GM12874 (cell line): Measurements from ENCODE around the gene CPVL.

Experiments
- CTCF ChIP-seq: IDR thresholded peaks from 2 replicates; pipeline ENCODE4 v1.5.1; 2011; ENCODE audit warnings: low read depth, mild to moderate bottlenecking, control low read depth, low read length, moderate library complexity; ENCODE audit not compliant: insufficient read depth

Gene CPVL

GRCh38 chr7:29131678-29132077, 14.7 kb downstream of the CPVL start:
- TF ChIP-seq CTCF, result no peak

DNA sequence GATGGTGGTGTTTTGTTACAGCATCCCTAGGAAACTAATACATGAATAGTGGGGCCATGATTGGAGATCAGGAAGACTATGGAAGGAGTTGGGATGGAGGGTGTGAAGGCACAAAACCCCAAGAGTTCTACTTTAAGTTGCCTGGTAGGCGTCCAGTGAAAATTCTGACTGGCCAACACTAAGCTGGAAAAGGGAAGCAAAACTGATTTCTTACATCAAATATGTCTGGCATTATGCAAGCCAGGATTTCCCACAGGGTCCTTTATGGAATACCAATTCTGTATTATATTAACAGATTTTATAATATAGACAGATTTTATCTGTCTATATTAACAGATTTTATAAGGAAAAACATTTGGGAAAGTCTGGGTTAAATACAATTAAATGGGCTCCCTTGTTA, 16.2 kb downstream of the CPVL start:
- no peak for TF ChIP-seq CTCF

- TF ChIP-seq CTCF, result no peak
Observed at GRCh38 chr7:29127527-29127926, 18.8 kb downstream of the CPVL start.

- TF ChIP-seq CTCF, result no peak
Observed at GRCh38 chr7:29126804-29127203, 19.5 kb downstream of the CPVL start.

GRCh38 chr7:29123626-29124190, 22.6 kb downstream of the CPVL start:
- TF ChIP-seq CTCF, result no peak

DNA sequence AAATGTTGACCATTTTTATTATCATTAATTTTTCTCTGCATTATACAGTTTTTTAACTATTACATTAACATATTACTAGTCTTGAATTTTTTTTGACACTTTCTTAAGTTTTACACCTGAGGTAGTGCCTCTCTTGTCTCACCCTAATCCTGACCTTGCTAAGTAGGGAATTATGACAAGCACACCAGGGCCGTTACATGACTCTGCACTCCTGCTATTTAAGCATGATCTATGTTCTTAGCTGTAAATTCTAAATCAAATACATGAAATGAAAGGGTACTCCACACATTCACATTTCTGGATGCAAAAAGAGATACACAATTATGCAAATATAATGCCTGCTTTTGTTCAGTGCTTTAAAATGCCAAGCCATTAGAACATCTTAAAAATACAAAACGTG, 23.6 kb downstream of the CPVL start:
- TF ChIP-seq CTCF, result no peak

DNA sequence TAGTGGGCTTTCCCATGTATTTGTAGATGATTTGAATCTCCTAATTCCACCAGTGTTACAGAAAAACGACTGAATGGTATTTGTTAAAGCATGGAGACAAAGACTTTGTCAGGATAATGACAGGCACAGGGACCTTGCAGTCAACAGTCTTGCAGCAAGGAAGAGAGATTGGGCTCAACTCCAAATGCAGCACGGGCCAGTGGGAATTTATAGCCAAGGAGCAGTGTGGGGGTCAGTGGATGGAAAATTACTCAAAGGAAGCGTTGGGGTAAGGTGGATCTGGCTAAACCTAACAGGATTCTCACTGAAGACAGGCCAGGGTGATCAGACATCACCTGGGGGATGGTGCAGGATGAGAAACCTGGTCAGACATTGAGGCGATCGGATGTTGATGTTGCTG, 24.3 kb downstream of the CPVL start:
- no peak for TF ChIP-seq CTCF
